SU-DHL-6 (cell line): ENCODE results near the gene CUL7.

Experiments used
- CTCF ChIP-seq: fragments of 200-600 bp; sonication (generic); IDR thresholded peaks from one replicate; pipeline ENCODE4 v1.5.1; 2017; ENCODE audit warnings: antibody characterized with exemption, mild to moderate bottlenecking, low read length, moderate library complexity; ENCODE audit not compliant: insufficient read depth, poor library complexity, severe bottlenecking
- EZH2phosphoT487 ChIP-seq: fragments of 200-600 bp; sonication (generic), shearing (Covaris generic); conservative IDR thresholded peaks from 2 replicates; pipeline ENCODE4 v1.6.1; 2018; ENCODE audit warnings: mild to moderate bottlenecking, antibody characterized with exemption, low read length, moderate library complexity, mixed read lengths

DNA sequence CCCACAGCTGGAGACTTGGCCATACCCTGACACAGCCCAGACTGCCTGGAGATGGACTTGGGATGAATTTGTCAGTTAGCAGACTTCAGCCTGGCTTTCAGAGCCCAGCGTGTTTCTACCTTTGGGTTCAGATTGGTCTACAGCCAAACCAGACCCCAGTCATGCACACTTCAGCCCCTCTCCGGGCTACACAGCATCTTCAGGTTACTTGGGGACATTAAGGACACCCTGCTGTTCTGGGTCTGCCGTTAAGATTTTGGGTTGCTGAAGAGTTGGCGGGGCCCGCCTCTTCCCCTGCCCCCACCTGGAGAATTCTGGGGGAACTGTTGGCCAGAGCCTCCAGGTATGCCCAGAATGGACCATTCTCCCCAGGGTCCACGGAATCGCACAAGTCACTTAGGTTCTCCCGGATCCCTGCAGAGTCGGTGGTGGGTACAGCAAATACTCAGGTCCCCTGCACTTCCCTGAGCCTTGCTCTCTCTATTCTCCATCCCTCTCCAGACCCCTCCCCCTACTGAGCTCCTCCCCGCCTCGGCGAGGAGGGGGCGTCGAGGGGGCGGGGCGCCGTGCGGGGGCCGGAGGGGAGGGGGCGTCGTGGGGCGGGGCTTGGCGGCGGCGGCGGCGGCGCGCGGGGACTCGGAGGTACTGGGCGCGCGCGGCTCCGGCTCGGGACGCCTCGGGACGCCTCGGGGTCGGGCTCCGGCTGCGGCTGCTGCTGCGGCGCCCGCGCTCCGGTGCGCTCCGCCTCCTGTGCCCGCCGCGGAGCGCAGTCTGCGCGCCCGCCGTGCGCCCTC is 22.2 kb upstream of the CUL7 start, which contains the start of gene PTK7:
- TF ChIP-seq CTCF (no peak), EZH2phosphoT487 (no peak)
